GM12878 (cell line): ENCODE results near the gene MRPL27. TPM values are rescaled to one million over a fixed set of nuclear protein-coding genes. Genes with fewer than 3 reads are reported as not detected.

ENCODE experiments used
- ATF2 ChIP-seq: IDR thresholded peaks from 2 replicates; pipeline ENCODE4 v1.6.1; 2012; ENCODE audit warnings: low read length, inconsistent platforms
- BCL11A ChIP-seq: IDR thresholded peaks from 2 replicates; pipeline ENCODE4 v1.6.1; 2011; ENCODE audit warnings: low read depth, low read length
- CBX3 ChIP-seq: fragments of 200-600 bp; sonication (generic); IDR thresholded peaks from 2 replicates; pipeline ENCODE4 v1.6.1; 2016; ENCODE audit warnings: low read depth, borderline replicate concordance
- CHD2 ChIP-seq: IDR thresholded peaks from 2 replicates; pipeline ENCODE4 v1.6.1; 2011; ENCODE audit warnings: low read depth, low read length, improper control_type of control experiment, borderline replicate concordance
- EGR1 ChIP-seq, 2 experiments: IDR thresholded peaks; 1 replicate in 1 of 2; 2 replicates in 1 of 2; pipeline ENCODE4 v1.6.1; 2011 to 2012; ENCODE audit warnings: low read depth in 2 of 2, low read length in 2 of 2, borderline replicate concordance in 1 of 2, mild to moderate bottlenecking in 1 of 2, moderate library complexity in 1 of 2
- FOXK2 ChIP-seq: fragments of 450-650 bp; IDR thresholded peaks from 2 replicates; pipeline ENCODE4 v1.6.1; 2017; ENCODE audit warnings: mild to moderate bottlenecking, moderate library complexity
- GATAD2B ChIP-seq: fragments of 450-650 bp; conservative IDR thresholded peaks from 2 replicates; pipeline ENCODE4 v1.6.1; 2017; ENCODE audit warnings: low read depth, mild to moderate bottlenecking, moderate library complexity
- IRF5 ChIP-seq: fragments of 450-650 bp; IDR thresholded peaks from 2 replicates; pipeline ENCODE4 v1.6.1; 2017; ENCODE audit warnings: borderline replicate concordance
- JUNB ChIP-seq: IDR thresholded peaks from 2 replicates; pipeline ENCODE4 v1.6.1; 2016; ENCODE audit warnings: antibody characterized with exemption, mild to moderate bottlenecking
- JUND ChIP-seq: IDR thresholded peaks from 2 replicates; pipeline ENCODE4 v1.6.1; 2012; ENCODE audit warnings: low read depth, mild to moderate bottlenecking, low read length, improper control_type of control experiment, moderate library complexity
- KLF5 ChIP-seq: fragments of 450-650 bp; IDR thresholded peaks from 2 replicates; pipeline ENCODE4 v1.6.1; 2014; ENCODE audit warnings: mild to moderate bottlenecking; ENCODE audit not compliant: partially characterized antibody
- LARP7 ChIP-seq: fragments of 450-650 bp; IDR thresholded peaks from 2 replicates; pipeline ENCODE4 v1.6.1; 2017; ENCODE audit warnings: mild to moderate bottlenecking
- NBN ChIP-seq: fragments of 450-650 bp; IDR thresholded peaks from 2 replicates; pipeline ENCODE4 v1.6.1; 2016
- NR2C1 ChIP-seq: fragments of 450-650 bp; IDR thresholded peaks from 2 replicates; pipeline ENCODE4 v1.6.1; 2017; ENCODE audit warnings: antibody characterized with exemption, mild to moderate bottlenecking, moderate library complexity
- RCOR1 ChIP-seq: conservative IDR thresholded peaks from 2 replicates; pipeline ENCODE4 v1.6.1; 2012; ENCODE audit warnings: low read depth, low read length, improper control_type of control experiment
- SMARCA5 ChIP-seq: fragments of 450-650 bp; IDR thresholded peaks from 2 replicates; pipeline ENCODE4 v1.6.1; 2017; ENCODE audit warnings: mild to moderate bottlenecking
- SPI1 ChIP-seq: IDR thresholded peaks from 2 replicates; pipeline ENCODE4 v1.6.1; 2011; ENCODE audit warnings: low read depth, mild to moderate bottlenecking, low read length, moderate library complexity, borderline replicate concordance; ENCODE audit not compliant: insufficient read depth
- STAT1 ChIP-seq: fragments of 450-650 bp; conservative IDR thresholded peaks from 2 replicates; pipeline ENCODE4 v1.6.1; 2014; ENCODE audit warnings: antibody characterized with exemption, mild to moderate bottlenecking
- TARDBP ChIP-seq: IDR thresholded peaks from 2 replicates; pipeline ENCODE4 v1.6.1; 2016; ENCODE audit warnings: borderline replicate concordance
- TCF7 ChIP-seq: IDR thresholded peaks from 2 replicates; pipeline ENCODE4 v1.6.1; 2014; ENCODE audit warnings: antibody characterized with exemption, borderline replicate concordance
- USF2 ChIP-seq: IDR thresholded peaks from 2 replicates; pipeline ENCODE4 v1.6.1; 2011; ENCODE audit warnings: low read depth, low read length, improper control_type of control experiment, borderline replicate concordance
- YY1 ChIP-seq: IDR thresholded peaks from 2 replicates; pipeline ENCODE4 v1.6.1; 2011; ENCODE audit warnings: low read depth, mild to moderate bottlenecking, low read length
- ZBED1 ChIP-seq: IDR thresholded peaks from 2 replicates; pipeline ENCODE4 v1.6.1; 2016; ENCODE audit warnings: borderline replicate concordance
- ZNF592 ChIP-seq: fragments of 450-650 bp; IDR thresholded peaks from 2 replicates; pipeline ENCODE4 v1.6.1; 2017; ENCODE audit warnings: mild to moderate bottlenecking, moderate library complexity
- polyA plus RNA-seq, 11 experiments: library from polyadenylated mRNA; depleted of rRNA in 4 of 11; unstranded in 6 of 11; stranded (reverse) in 5 of 11; fragments of >200 nt; fragmentation: Nextera tagmentation in 4 of 11; fragmentation: Illumina TruSeq in 1 of 11; extraction: Ambion mirVana in 4 of 11; extraction: Trizol in 1 of 11; gene quantifications; 1 replicate in 1 of 11; 2 replicates in 10 of 11; pipeline versions ENCODE4 v1.2.1 to v1.2.3, GENCODE V29; 2011 to 2016; ENCODE audit warnings: inconsistent platforms in 2 of 11, missing spikeins in 2 of 11, low read depth in 1 of 11
- total RNA-seq, 4 experiments: library from RNA; depleted of rRNA in 3 of 4; stranded (reverse); fragments of >200 nt in 3 of 4; fragmentation: Illumina TruSeq in 1 of 4; extraction: Trizol in 1 of 4; gene quantifications; 2 replicates each; pipeline versions ENCODE4 v1.2.1 to v1.2.3, GENCODE V29; 2013 to 2021

The MRPL27 gene
- total and polyA plus RNA-seq, 10 of the 15 experiments (the other 5 are each of a cell fraction or from before 2014, with no cell fraction given): 83.0 to 390 (median 131) TPM

- TF ChIP-seq LARP7: peak; percentile 97
- TF ChIP-seq ATF2: no peak; the same call in 1 of the 2 replicates
- TF ChIP-seq YY1: peak; percentile 81
- no peak for TF ChIP-seq FOXK2
- no peak for TF ChIP-seq JUNB
- TF ChIP-seq GATAD2B: peak; percentile 94
- TF ChIP-seq KLF5: no peak
- TF ChIP-seq TARDBP: no peak; the same call in 1 of the 2 replicates
- peak; percentile 48; the same call in 1 of the 2 replicates for TF ChIP-seq SPI1
- TF ChIP-seq JUND: peak; percentile 65; the same call in 1 of the 2 replicates
- no peak for TF ChIP-seq CBX3
- TF ChIP-seq BCL11A: no peak
- peak; percentile 54; the same call in 1 of the 2 replicates for TF ChIP-seq CHD2
- no peak for TF ChIP-seq TCF7
- peak; percentile 63 for TF ChIP-seq NR2C1
- TF ChIP-seq SMARCA5: peak; percentile 98
- TF ChIP-seq ZBED1: no peak
- TF ChIP-seq EGR1 (IDR thresholded peaks at IDR 0.05; ENCODE audit: borderline replicate concordance in 1 of 2, low read depth in 2 of 2, low read length in 2 of 2): peak in 1 of 2 experiments; percentile 81; a peak in 2 of 3 replicates
- TF ChIP-seq USF2: no peak
- TF ChIP-seq NBN: peak; percentile 96
- TF ChIP-seq RCOR1: no peak
- TF ChIP-seq STAT1: peak; percentile 85; the same call in 1 of the 2 replicates
- TF ChIP-seq ZNF592: no peak
- TF ChIP-seq IRF5: no peak
These were observed 24.3 kb upstream of the MRPL27 start, which contains the start of gene LRRC59 (continued) for GRCh38 chr17:50397111-50397918.
